ENCODE measurements around the gene OVCA2.

DNA sequence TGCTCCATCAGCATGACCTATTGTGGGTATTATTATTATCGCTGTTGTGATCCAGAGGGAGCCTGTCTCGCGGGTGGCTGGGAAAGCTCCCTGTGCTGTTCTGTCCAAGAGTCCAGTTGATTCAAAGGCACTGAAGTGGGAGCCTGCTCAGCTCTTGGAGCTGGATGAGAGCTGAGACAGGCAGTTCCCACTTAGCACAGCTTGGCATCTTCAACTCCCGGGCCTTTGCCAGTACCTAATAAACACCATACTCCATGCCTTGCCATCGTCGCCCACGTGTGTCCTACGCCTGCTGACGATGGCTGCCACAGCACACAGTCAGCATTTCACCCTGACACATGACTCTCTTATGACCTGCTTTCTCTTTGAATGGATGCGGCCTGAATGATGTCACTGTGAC is 49.3 kb upstream of the OVCA2 start:
- no peak for TF ChIP-seq SUZ12 (IDR thresholded peaks at IDR 0.05; ENCODE audit: extremely low read depth, insufficient read depth, insufficient read length)
- TF ChIP-seq YY1 (IDR thresholded peaks at IDR 0.05; ENCODE audit: insufficient read depth, insufficient read length) = no peak

Data from NT2/D1 (cell line).